GM18526 (cell line): ENCODE results near the gene C3AR1.

Experiments used
- POLR2A ChIP-seq: IDR thresholded peaks from 3 replicates; pipeline ENCODE4 v1.6.1; 2011; ENCODE audit not compliant: insufficient read length; ENCODE audit errors: extremely low read depth

The C3AR1 gene

DNA sequence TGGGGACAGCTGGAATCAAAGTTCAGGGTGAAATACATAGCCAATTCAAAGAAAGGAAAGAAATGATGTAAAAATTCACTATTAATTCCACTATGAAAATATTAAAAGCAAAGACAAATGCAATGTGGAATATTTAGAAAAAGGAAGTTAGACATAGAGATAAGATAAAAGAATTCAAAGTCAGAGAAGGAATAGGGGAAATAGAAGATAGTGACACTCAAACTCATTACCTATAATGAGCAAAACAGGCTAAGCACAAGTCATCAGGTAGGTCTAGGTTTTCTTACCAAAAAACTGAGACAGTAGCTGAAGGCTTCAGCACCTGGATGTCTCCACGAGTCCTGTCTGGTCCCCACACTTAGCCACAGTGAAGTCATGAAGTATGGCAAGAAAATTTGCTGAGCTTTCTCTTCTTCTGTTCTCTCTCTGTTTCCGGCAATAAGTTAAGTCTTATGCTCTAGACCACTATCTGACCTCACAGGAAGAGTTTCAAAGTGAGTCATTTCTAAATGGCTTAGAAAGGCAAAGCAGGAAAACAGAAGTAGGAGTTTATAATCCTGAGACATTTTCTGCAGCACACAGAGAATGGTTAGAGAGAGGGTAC, at the start of gene C3AR1:
TSS of gene C3AR1 (minus strand) at position 369 of the 604 bp plus-strand sequence. CDS start 6,174 bp downstream, outside the sequence.
- no peak for TF ChIP-seq POLR2A

GRCh38 chr12:8108808-8109398, 42.7 kb upstream of the C3AR1 start:
- TF ChIP-seq POLR2A: no peak

DNA sequence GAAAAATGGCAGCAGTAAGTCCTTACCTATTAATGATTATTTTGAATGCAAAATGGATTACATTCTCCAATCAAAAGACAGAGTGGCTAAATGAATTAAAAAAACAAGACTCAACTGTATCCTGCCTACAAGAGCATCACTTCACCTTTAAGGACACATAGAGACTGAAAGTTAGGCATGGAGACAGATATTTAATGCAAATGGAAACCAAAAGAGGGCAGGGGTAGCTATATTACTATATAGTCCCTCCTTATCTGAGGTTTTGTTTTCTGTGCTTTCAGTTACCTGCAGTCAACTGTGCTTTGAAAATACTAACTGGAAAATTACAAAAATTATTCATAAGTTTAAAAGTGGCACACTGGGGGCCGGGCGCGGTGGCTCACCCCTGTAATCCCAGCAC, 33.1 kb upstream of the C3AR1 start:
- TF ChIP-seq POLR2A: no peak

DNA sequence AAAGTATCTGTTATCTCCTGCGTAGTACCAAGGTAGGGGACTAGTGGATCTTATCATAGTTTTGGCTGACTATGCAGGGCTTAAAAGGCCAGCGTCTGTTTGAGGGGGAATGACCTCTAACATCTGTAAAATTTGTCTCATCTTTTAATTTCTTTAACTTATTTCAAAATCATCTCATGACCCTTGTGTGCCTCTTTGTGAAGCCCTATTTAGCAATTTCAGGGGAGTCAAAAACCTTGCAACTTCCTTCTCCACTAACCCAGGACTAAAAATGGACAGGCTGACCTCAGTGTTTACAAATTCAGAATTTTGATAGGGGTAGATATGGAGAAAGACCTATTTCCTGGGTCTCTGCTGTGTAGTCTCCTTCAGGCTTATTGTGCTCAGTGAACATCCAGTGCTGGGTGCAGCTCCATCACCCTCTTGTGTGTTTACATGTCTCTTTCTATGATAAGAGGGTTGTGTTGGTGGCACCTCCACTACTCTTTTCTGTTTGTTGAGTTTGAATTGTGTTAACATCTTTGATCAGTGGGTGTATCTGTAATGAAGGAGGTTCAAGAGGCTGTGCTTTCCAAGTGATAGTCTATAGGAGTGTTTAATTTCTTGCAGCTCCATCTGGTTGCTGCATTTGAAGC, 30.2 kb upstream of the C3AR1 start:
- no peak for TF ChIP-seq POLR2A

- TF ChIP-seq POLR2A: no peak
These were observed 27.1 kb upstream of the C3AR1 start for GRCh38 chr12:8093291-8093690.

- no peak for TF ChIP-seq POLR2A
These were observed 23.6 kb upstream of the C3AR1 start for GRCh38 chr12:8089716-8090115.

GRCh38 chr12:8088574-8088973, 22.4 kb upstream of the C3AR1 start:
- no peak for TF ChIP-seq POLR2A

GRCh38 chr12:8087666-8088065, 21.5 kb upstream of the C3AR1 start:
- TF ChIP-seq POLR2A: no peak

GRCh38 chr12:8082808-8083100, 16.6 kb upstream of the C3AR1 start:
- no peak for TF ChIP-seq POLR2A

- TF ChIP-seq POLR2A: no peak
These were observed 15.2 kb upstream of the C3AR1 start for GRCh38 chr12:8081251-8081920.

- TF ChIP-seq POLR2A: no peak
These were observed 14.0 kb upstream of the C3AR1 start for GRCh38 chr12:8080120-8080519.

DNA sequence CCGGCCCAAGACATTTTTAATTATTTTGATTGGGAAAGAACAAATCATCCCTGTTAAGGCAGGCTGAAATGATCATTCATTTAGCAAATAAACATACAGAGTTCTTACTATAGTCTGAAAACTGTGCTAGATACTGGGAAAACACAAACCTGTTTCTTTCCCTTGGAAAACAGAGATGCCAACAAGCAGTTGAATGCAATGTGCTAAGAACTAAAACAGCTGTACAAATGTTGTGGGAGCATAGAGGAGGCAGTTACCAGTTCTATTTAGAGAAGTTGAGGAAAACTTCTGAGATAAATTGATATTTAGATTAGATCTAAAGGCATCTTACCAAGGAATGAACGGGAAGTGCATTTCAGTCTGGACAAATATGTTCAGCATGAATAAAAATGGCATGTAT, 12.8 kb upstream of the C3AR1 start:
- TF ChIP-seq POLR2A: no peak

- no peak for TF ChIP-seq POLR2A
These were observed 12.2 kb upstream of the C3AR1 start for GRCh38 chr12:8078398-8078797.

- TF ChIP-seq POLR2A: no peak
These were observed 11.0 kb upstream of the C3AR1 start for GRCh38 chr12:8077207-8077606.

DNA sequence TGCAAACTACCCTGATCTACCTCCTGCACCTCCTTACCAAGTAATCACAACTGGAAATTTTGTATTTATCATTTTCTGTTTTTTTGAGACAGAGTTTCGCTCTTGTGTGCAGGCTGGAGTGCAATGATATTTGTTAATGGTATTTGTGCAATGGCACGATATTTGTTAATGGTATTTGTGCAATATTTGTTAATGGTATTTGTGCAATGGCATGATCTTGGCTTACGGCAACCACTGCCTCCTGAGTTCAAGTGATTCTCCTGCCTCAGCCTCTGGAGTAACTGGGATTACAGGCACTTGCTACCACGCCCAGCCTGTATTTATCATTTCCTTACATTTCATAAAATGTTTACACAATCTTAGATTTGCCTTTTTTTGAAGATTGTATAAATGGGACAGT, 10.2 kb upstream of the C3AR1 start:
- TF ChIP-seq POLR2A: no peak

- TF ChIP-seq POLR2A: no peak
These were observed 9.8 kb upstream of the C3AR1 start for GRCh38 chr12:8075935-8076334.
